HL-60/S4 (cell line): ENCODE data around the gene OR12D1.

Experiments
- in situ Hi-C: fragments of 300-500 bp; cut with MboI; formaldehyde crosslinking; loops from 2 replicates; pipeline ENCODE4 v1.14.3; 2022; ENCODE audit warnings: low sequenced_read_pairs

The OR12D1 gene

DNA sequence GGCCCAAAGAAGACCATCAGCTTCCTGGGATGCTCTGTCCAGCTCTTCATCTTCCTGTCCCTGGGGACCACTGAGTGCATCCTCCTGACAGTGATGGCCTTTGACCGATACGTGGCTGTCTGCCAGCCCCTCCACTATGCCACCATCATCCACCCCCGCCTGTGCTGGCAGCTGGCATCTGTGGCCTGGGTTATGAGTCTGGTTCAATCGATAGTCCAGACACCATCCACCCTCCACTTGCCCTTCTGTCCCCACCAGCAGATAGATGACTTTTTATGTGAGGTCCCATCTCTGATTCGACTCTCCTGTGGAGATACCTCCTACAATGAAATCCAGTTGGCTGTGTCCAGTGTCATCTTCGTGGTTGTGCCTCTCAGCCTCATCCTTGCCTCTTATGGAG lies 47.3 kb downstream of the OR12D1 start:
- in situ Hi-C loops, result no loop called here

DNA sequence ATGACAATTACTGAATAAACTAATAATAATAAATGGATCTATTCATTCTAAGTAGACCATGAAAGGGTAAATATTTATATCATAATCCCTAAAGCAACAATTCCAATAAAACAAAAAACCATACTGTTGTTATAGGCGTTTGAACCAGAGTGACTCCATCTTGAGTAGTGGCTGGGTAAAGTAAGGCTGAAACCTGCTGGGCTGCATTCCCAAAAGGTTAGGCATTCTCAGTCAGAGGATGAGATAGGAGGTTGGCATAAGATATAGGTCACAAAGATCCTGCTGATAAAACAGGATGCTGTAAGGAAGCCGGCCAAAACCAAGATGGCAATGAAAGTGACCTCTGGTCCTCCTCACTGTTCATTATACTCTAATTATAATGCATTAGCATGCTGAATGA lies 50.6 kb downstream of the OR12D1 start:
- in situ Hi-C loops, result no loop called here

DNA sequence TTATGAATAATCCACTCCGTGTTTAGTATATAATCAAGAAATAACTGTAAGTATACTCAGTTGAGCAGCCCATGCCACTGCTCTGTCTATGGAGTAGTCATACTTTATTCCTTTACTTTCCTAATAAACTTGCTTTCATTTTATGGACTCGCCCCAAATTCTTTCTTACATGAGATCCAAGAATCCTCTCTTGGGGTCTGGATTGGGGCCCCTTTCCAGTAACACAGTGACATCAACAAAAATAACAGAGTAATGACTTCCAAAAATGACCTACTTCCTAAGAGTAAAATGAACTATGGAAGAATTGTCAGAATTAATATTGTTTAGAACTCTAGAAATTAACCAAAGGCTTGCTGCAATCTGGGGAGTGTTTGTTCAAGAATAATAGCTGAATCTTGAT lies 51.1 kb downstream of the OR12D1 start:
- in situ Hi-C loops, result no loop called here

DNA sequence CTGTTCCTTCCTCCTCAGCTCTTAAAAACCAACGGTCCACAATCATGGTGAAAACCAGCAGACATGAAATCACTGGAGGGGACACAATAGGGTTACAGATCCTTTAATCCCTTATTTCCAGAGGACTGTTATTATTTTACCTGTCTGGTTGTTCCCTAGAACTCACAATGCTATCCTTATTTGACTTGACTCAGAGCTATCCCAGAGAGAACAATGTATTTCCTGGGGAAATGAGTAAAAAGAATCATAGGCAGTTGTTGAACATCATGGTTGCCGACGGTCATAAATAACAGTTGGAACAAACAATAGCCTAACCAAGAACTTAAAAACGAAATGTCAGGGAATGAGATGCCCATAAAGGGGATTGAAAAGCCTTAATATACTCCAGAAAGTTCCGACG lies 51.5 kb downstream of the OR12D1 start:
- in situ Hi-C loops, result no loop called here
